Activated naive CD8-positive, alpha-beta T cell treated with anti-CD3 and anti-CD28 coated beads, Interleukin-2, amount 50 U/mL, for 16 hours (primary cell): ENCODE data around the gene SETD7.
A peak's percentile ranks its signal among the peaks of the same experiment; 100 is the strongest.

Source experiments
- DNase-seq: peaks from one replicate; pipeline ENCODE4 v3.0.0-alpha.2; 2020; ENCODE audit warnings: low read depth, low spot score

Gene SETD7

DNA sequence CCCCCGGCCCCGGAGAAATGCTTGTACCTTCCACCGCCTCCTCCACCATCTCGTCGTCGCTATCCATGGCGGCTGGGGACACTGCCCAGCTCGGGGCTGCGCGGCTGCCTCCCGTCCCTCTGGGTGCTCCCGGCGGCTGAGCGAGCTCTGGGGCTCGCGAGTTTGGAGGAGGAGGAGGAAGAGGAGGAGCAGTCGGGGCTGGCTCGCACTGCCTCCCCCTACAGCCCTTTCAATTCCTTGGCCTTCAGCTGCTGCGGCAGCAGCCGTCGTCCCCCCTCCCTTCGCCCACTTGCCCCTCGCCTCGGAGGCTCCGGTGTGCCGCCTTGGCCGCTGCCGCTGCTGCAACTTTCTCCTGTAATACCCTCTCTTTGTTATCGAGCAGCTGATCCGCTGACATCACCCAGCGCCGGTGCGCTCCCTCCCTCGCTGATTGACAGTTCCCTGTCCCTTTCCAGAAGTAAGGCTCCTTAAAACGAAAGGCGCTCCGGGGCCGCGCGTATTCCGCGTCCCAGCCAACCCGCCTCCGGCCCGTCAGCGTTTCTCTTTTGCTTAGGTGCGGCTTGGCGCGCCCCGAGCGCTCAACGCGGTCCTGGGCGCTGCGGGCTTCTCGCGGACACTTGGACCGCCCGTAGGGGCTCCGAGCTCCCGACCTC is at the start of gene SETD7:
TSS of gene SETD7 (minus strand) at position 149 of the 653 bp plus-strand sequence. CDS start at position 67, 82 bp downstream.
- peak; percentile 4 for DNase-seq

- DNase-seq: no peak
These were observed 49.5 kb upstream of the SETD7 start for GRCh38 chr4:139605516-139605915.

DNA sequence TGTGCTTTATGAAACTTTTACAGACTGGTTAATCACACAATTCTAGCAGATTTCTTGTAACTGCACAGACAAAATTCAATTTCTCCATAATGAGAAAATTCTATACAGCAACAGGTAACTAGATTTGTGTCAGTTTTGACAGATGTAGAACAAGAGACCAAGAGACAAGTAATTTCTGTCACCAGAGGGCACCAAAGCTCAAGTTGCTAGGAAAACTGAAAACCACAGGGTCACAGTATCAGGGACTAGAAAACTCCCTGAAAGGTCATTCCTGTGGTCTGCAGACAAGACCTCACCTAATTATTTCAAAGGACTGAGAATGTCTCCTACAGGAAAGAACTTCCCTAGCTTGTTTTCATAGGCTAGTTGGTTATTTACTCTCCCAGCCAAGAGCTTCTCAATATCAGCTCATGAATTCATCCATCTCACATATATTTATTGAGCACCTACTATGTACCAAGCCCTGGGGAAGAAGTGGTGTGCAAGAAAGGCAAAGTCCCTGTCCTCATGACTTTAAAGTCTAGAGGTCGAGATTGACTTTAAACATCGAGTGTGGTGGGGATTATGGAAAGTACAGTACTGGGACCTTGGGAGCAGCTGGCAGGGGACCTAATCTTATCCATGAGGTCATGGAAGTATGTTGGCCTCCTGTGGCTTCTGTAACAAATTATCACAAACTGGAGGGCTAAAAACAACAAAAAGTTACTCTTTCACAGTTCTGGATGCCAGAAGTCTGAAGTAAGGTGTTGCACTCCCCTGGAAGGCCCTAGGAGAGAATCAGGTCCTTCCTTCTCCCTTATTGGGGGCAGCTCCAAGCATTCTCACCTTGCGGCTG is 47.8 kb upstream of the SETD7 start:
- DNase-seq: no peak

DNA sequence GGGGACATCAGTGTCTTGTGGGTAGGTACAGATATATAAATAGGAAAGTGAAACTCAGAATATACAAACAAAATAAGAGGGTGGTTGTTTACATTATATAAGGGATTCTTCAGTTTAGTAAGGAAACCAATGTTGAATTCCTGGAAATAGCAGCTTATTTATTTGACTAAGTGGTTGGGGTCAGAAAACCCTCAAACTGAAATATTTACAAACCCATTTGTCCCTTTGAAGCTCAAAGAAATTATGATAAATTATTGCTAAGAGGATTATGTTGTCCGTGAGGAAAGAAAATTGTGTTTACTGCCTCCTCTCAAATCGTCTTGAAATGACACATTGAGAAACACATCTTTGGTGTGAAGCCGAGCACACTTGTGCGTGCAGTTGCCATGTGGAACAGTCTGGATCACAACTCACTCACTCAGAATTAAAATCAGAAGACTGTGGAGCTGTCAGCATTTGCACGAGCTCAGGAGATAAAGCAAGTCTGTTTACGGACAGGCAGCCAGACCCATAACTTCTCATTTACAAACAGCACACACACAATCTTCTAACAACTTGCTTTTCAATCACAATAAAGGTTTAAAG is 46.8 kb upstream of the SETD7 start:
- DNase-seq: no peak

DNA sequence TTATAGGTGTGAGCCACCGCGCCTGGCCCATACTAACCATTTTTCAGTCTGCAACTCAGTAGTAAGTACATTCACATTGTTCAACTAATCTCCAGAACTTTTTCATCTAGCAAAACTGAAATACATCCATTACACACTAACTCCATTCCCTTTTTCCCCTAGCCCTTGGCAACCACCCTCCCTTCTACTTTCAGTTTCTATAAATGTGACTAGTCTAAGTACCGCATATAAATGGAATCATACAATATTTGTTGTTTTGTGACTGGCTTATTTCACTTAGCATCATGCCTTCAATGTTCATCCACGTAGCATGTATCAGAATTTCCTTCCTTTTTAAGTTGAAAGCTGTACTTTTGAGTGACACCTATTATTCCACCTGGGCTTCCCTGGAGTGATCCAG is 44.6 kb upstream of the SETD7 start:
- no peak for DNase-seq

DNA sequence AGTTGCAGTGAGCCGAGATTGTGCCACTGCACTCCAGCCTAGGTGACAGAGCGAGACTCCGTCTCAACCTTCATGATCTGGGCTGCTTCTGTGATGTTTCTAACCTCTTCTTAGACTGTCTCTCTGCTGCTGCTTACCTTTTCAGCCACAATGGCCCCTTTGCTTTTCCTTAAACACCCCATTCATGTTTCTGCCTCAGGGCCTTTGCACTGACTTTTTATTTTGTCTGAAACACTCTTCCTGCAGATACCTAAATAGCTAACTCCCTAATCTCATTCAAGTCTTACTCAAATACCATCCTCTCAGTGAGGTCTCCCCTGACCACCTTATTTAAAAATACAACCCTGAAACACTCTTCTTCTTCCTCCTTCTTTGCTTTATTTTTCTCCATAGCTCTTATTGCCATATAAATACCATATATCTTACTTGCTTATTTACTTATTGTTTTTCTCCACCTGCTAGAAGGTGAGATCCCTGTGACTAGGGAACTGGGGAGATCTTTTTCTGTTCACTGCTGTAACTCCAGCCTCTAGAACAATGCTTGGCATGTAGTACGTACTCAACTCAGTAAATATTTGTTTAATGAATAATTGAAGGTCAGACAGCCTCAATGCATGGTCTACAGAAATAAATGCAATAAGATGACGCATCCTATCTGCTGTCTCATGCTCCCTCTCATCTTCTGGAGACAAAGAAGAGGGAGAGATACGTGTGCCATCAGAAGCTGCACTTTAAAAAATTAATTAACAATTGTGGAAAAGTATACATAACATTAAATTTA is 43.8 kb upstream of the SETD7 start:
- no peak for DNase-seq

DNA sequence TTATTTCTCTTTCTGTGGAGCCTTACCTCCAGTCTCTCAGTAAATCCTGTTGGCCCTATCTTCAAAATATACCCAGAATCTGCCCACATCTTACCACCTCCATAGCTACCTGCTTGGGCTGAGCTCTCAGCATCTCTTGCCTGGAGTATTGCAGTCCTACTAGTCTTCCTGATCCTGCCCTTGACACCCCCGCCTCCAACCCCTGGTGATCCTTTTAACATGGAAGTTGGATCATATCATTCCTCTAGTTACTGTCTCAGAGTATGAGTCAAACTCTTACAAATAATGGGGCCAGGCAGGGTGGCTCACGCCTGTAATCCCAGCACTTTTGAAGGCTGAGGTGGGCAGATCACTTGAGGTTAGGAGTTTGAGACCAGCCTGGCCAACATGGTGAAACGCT is 43.1 kb upstream of the SETD7 start:
- no peak for DNase-seq

- no peak for DNase-seq
These were observed 40.8 kb upstream of the SETD7 start for GRCh38 chr4:139596684-139597279.

DNA sequence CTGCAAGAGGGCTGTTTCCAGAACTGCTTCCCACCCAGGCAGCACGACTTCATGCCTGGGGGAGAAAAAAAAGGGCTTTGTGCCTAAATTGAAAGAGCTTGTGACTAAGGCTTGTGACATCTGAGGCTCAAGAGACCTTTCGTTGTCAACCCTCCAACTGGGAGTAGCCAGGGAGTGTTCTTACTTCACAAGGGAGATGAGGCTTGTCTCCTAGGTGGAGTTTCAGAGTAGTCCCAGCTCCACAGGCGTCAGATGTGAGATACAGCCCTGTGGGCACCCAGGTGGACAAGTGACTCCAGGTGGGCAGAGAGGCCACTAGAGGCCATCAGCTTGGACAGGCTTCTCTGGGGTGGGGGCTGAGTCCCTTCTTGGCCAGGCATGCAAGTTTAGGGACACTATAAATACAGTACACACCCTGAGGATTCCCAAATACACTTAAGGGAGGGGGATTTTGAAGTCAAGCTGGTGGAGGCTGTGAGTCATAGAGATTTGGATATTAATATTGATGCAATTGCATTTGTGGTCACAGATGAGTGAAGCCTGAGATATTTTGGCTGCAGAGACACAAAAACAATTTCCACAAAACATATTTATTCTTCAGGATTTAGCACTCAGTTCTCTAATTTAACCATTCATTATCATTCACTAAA is 40.1 kb upstream of the SETD7 start:
- no peak for DNase-seq

- DNase-seq: no peak
These were observed 38.7 kb upstream of the SETD7 start for GRCh38 chr4:139594591-139595185.

DNA sequence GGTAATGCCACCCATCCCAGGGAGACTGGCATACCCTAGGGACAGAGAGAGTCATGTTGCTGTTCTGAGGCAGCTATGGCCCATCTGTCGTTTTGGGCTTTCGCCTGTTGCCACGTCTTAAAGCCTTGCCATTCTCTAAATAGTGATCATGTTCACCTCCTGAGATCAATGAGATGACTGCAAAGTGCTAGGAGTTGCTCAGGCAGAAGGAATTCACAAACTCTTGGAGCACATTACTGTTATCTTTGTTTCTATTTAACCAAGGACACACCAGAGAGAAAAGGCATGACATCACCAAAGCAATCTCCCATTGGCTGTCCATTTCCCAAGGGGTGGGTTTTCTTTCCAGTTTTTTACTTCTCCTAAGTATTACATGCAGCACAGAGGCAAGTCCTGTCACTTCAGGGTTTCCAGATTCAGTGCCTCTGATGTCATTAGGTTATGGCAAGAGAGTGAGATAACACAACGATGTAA is 37.1 kb upstream of the SETD7 start:
- no peak for DNase-seq

DNA sequence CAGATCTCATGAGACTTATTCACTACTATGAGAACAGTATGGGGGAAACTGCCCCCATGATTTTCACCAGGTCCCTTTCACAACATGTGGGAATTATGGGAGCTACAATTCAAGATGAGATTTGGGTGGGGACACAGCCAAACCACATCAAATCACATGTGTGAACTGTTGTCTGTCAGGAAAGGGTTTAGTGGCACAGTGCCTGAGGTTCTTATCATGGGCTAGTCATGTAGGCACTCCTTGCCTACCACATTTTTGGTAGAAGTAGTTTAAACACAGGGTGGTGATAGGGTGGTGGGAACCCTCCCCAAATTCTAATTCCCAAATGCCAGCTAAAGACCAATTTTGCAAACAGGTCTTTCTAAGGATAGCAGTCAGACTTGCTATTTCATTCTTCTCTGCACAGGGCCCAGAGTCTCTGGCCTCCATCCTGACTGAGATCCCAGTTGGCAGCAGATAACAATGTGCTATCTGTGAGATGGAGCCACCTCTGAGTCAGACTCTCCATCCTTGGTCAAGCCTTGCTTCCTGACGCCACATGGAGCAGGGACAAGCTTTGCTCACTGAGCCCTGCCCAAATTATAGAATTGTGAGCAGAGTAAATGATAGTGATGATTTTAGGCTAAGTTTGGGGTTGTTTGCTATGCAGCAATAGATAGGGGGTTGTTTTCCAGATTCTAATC is 33.5 kb upstream of the SETD7 start:
- no peak for DNase-seq

DNA sequence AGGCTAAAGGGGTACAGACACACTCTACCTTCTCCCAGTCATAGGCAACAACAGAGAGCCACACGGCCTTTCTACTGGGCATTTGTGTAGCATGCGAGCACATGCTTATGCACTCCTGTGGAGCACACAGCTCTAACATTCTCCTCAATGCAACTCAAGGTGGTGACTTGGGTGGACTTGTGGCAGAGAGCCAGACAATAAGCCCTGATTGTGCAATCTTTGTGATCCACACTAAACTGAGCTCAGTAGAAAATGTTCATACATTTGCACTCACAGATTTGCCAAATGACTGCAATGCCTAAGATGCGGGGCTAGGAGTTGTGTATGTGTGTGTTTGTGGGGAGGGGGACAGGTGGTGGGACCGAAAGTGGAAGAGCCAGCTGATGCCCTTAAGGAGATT is 31.4 kb upstream of the SETD7 start:
- DNase-seq: no peak

GRCh38 chr4:139585473-139585872 is 29.5 kb upstream of the SETD7 start:
- no peak for DNase-seq

DNA sequence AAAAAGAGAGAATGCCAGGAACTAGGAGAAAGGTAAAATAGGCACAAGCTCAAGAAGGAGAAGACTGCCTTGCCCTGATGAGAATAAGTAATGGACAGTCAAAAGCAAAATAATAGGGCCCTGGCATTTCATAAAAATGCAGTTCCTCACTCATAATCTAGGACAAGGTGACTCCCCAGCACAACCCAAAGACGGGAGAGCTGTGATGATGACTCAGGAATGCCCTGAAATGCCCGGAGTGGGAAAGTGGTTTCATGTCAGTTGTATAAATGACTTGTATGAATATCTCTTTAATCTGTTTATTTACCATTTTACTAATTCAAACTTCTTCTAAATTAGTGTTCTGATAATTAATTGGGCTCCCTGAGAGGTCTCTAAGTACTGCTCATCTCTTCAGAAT is 28.8 kb upstream of the SETD7 start:
- DNase-seq: no peak

DNA sequence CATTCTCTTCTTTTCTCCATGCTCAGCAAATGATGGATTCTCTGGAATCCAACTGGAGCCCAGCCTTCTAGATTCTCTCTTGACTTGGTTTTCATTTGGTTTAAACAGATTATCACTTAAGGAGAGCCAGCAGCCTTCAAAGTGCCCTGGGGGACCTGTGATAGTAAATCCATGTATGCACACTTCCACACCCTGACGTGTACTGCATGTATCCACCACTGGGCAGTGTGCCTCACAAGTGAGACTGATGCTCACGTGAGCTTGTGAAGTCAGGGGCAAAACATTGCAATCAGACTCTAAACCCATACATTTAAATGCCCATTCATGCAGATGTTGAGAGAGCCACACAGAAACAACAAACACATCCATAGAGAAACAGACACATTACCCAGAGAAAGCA is 28.0 kb upstream of the SETD7 start:
- DNase-seq: no peak

DNA sequence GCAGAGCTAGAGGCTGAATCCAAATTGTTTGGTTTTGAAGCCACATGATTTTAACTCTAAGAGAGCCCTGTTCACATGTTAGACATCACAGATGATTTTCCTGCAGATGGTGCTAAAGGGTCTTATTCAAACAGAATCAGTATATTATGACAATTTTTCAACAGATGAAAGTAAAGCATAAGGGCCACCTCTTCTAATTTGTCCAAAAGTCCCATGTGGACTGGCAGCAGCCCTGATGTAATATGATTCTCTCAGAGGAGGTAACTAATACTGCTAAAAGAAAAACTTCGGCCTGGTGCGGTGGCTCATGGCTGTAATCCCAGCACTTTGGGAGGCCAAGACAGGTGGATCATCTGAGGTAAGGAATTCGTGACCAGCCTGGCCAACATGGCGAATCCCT is 26.0 kb upstream of the SETD7 start:
- no peak for DNase-seq

DNA sequence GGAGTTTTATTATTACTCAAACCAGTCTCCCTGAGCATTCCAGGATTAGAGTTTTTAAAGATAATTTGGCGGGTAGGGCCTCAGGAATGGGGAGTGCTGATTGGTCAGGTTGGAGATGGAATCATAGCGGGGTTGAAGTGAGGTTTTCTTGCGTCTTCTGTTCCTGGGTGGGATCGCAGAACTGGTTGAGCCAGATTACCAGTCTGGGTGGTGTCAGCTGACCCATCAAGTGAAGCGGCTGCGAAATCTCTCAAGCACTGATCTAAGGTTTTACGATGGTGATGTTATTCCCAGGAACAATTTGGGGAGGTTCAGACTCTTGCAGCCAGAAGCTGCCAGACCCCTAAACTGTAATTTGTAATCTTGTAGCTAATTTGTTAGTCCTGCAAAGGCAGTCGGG is 25.1 kb upstream of the SETD7 start:
- DNase-seq: no peak

DNA sequence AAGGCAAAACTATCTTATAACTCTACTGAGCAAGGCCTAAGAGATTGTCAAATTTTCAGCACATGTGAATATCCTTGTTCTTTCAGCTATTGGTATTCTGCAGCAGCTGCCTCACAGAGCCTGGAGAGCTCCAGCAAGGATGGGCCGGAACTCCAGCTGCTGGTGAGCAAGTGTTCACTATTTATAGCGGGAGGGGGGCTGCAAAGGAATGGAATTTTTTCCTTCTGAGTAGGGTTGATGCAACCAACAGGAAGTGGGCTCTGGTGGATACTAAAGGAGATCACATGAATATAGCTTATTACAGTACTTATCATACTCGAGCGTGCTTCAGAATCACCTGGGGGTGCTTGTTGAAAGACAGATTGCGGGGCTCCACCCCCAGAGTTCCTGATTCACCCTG is 20.2 kb upstream of the SETD7 start:
- no peak for DNase-seq

DNA sequence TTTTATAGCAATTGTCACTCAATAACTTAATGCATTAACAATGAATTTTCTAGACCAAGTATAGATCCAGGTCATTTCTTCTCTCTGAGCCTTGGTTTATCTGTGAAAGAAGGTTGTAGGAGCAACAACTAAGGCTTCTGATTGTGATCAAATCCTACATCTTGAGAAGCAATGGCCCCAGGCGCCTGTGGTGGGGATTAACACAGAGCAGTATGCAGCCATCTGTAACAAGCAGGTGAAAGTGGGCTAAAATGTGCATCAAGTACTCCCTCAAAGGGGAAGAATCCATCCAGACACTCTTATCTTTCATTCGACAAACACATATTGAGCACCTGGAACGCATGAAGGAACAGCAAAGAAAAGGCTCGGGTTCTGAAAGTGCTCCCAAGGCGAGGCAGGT is 19.1 kb upstream of the SETD7 start:
- DNase-seq: no peak
